DMS79 treated with DMSO at 0.1 percent for 48 hours (cell line): ENCODE data around the gene SRPK3.
"Not testable (repeated sequence)": the region's sequence is repeated elsewhere in the genome, so short reads cannot be mapped to it uniquely, and the experiment has no call there.

Experiments
- DNase-seq: peaks from one replicate; lab custom pipeline; 2025; lab: John Stamatoyannopoulos, UW

Gene SRPK3

DNA sequence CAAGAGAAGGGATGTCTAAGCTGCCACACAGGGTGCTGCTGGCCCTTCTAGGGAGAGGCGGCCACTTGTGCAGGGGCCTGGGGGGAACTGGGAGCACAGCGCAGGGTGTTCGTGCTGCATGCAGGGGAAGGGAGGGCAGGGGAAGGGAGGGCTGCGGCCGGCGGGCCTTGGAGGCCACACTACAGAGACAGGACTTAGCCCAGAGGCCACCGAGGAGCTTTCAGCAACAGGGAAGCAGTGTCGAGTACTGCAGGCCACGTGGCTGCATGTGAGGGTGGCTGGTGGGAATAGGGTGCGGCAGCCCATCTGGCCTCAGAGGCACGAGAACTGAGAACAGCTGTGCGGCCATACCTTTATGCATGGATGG is 35.8 kb upstream of the SRPK3 start:
- DNase-seq, result not testable (repeated sequence)

DNA sequence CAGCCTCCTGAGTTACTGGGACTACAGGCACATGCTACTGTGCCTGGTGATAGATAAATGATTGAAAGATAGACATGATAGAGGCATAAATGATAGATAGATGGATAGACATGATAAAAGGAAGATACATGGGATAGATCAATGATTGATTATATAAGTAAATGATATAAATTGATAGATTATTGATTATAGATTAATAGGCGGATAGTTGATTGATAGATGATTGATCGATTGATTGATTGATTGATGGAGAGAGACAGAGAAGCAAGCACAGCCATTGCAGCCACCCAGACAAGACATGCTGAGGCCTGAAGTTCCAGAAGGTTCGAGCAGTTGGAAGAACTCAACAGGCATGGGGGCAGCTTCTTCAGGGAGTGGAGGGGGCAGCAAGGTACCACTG is 34.5 kb upstream of the SRPK3 start:
- DNase-seq, result no peak

DNA sequence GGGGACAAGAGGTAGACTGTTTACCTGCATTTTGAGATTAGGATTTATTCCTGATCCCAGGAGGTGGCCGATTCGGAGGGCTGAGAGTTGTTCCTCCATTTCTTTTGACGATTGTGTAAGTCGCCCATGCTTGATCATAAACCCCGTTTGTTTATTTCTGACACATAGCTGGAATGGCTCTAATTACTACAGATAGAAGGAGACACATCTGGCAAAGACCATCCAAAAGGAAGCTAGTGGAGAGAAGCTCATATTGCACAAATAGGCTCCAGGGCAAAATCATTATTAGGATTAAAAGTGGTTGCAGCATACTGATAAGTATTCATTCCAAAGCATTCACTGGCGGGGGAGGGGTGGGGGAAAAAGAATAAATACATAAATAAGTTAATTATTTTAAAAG is 33.9 kb upstream of the SRPK3 start:
- not testable (repeated sequence) for DNase-seq

DNA sequence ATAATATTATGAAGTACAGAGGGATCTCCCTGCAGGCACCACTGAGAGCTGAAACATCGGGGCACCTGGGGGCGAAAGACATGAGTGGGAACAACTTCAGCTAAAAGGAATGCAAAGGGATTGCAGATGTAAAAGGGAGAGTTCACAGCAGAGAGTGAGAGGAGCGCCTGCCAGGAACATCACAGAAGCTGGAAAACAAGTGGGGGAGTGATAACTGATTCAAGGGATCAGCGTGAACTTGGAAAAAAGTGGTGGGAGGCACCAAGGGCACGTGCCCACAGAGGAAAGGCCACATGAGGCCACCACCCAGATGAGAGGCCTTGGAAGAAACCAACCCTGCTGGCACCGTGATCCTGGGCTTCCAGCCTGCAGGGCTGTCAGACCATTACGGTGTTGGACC is 31.8 kb upstream of the SRPK3 start:
- not testable (repeated sequence) for DNase-seq

DNA sequence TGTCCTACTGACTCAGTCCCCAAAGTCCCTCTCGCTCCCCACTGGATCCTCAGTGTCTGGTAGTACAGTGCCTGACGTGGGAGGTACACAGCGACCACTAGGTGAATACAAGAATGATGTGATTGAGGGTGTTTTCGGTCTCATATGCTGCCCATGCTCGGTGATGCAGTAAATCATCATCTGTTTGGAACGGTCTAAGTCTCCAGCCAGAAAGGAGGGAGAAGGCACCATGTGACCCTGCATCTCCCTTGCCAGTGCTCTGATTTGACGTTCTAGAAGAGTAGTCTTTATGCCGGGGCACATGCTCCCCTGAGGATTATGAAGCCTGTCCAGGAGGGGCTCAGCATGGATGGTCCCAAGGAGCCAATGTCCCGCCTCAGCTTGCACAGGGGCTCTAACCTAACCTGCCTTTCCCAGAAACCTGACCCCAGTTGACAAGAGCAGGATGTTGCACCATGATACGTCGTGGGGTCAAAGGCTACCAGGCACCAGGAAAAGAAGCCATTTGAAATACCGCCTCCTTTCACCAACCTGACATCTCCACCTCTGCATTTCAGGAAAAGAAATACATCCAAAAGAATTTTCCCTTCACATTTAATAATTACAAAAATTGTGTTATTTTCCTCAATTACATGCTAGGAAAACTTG is 30.6 kb upstream of the SRPK3 start:
- DNase-seq, result no peak

DNA sequence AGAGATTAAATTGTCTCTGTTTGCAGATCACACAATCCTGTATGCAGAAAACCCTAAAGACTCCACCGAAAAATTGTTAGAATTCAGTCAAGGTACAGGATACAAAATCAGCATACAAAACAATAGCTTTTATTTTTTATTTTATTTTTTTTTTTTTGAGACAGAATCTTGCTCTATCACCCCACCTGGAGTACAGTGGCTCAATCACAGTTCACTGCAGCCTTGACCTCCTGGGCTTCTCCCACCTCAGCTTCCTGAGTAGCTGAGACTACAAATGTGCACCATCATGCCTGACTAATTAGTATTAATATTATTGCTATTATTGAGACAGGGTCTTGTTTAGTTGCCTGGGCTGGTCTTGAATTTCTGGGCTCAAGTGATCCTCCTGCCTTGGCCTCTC is 25.7 kb upstream of the SRPK3 start:
- no peak for DNase-seq

DNA sequence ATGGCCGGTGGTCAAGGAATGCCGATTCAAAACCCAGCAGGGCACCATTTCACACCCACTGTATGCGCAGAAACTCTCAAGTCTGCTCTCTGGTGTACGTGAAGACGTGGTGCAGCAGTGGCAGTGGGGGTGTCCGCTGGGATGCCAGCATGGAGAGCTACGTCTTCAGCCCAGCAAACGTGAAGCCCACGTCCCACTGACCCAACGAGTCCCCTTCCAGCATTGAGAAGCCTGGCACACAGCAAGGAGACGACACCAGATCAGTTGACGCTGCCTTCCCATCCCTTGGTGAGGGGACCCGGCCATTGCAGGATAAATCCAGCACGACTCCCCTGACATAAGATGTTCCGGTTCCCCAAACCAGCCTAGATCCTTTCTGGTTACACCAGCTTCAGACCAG is 19.0 kb upstream of the SRPK3 start:
- DNase-seq, result no peak

DNA sequence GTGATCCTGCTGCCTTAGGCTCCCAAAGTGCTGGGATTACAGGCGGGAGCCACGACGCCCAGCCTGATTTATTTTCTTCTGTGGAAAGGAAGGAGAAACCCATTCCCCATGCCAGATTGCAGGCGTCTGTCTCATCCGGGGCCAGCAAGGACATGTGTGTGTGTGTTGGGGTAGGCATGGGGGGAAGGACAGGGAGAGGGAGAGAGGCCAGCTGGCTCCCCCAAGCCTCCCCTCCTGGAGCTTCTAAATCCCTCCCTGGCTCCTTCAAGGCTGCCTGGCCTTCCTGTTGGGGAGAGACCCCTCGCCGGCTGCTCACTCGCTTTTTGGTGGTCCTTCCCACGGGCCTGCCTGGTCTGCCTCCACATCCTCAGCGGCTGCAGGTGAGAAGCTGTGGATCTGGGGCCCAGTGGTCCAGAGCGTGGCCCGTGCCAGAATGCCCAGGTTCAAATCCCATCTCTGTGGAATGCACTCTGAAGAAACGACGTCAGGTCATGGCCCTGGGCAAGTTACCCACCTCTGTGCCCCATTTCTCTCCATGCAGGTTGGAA is 18.1 kb upstream of the SRPK3 start:
- DNase-seq, result no peak

DNA sequence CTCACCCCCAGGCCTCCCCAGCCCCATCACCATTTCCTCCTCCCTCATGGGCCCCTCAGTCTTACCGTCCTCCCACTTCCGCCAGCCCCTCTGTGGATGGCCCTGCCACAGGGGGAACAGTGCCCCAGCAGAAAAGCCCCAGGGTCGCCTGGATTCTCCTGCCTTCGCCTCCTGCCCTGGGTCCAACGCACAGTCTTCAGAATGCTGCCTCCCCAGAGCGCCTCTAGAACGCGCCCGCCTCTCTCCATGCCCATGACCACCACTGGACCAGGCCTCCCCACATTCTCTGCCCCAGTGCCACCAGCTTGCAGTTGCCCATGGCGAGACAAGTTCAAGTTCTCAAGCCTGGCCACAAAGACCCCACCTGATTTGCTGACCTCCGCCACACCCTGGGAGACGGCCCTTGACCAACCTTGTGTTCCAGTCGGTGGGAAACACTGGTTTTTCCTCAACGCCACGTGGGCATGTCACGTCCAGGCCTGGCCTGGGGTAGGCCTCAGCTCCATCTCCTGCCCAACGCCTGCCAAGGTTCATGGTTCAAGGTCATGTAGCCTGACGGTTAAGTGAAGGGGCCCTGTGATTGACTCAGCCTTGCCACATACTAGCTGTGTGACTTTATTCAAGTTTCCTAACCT is 17.4 kb upstream of the SRPK3 start:
- DNase-seq, result no peak

DNA sequence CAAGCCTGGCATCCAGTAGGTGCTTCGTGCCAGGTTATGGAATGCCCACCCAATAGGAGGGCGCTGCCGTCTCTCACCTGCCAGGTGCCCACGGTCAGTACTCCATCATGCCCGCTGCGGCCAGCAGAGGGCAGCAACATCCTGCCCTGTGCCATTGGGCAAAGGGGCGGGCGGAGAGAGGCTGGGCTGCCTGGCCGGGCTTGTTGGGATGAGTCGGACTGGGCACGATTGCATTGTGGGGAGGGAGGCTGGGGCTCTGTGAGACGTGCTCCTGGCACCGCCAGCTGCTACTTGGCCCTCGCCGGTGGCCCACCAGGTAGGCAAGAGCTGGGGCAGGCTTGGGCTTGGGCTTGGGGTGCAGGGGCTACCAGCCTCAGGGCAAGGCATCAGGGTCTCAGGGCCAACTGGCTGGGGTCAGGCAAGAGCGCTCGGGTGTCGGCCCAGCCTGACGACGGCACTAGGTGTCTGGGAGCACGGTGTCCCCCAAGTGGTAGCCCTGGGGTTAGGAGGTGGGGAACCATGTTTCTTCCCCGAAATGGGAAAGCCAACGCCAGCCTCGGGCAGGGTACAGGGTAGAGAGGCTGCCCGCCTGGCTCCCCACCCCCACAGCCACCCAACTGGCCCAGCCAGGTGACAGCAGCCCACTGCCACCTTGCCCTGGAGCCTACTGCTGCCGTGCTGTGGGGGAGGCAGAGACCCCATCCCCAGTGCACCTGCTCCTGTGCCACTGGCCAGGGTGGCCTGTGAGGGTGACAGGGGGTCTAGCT is 16.7 kb upstream of the SRPK3 start, which contains the start of gene PLXNB3:
PLXNB3 (plus strand) TSS at position 261 of the 767 bp plus-strand sequence. CDS start 1,287 bp downstream, outside the sequence.
- peak; percentile 53 for DNase-seq

DNA sequence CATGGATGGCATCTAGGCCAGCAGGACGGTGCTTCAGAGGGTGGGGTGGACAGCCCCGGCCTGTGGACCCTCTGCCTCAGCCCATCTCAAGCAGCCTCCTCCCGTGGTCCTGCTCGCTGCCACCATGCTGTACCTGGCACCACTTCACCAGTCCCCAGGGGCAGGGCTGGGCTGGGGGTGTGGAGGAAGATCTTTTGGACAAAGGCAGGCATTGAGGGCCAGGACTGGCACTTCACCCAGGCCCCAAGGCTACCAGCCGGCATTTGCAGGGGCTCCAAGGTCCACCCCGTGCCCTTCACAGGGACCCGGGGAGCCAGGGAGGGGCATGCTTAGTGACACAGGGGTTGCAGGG is 16.1 kb upstream of the SRPK3 start:
- no peak for DNase-seq

DNA sequence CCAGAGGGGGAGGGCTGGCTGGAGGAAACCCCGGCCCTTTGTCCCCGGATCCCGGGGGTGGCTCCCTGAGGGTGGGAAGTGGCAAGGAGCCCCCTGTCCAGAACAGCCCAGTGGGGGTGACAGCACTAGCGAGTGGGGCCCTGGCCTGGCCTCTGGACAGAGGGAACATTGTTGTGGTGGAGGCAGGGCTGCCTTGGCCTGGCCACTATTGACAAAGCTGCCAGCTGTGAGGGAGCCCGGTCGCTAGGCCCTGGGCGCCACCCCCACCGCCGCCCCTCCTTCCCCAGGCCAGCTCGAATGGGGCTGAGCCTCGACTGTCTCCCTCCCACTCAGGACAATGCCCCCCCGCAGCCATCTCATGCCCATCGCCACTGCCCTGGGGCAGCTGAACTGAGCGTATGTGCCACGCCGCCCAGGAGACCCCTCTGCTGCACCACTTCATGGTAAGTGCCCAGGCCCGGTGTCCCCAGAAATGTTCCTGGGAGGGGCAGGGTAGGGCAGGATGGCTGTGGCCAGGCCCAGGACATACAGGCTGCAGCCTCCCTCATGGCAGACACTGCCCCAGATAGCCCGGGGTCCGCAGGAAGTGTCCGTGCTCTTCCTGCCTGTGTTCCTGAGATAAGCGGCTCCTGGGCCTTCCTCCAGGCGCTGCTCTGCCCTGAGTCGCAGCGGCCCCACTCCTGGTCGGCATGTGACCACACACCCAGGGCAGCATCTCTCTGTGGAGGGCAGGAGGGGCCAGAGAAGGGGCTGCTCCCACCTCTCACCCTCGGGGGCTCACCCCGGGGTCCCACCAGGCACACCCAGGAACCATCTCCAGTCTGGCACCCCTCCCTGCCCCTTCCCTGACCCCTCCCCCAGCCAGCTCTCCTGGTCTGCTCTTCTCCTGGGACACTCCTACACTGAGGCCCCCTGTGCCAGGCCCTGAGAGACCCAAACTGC is 15.4 kb upstream of the SRPK3 start:
- DNase-seq, result no peak

DNA sequence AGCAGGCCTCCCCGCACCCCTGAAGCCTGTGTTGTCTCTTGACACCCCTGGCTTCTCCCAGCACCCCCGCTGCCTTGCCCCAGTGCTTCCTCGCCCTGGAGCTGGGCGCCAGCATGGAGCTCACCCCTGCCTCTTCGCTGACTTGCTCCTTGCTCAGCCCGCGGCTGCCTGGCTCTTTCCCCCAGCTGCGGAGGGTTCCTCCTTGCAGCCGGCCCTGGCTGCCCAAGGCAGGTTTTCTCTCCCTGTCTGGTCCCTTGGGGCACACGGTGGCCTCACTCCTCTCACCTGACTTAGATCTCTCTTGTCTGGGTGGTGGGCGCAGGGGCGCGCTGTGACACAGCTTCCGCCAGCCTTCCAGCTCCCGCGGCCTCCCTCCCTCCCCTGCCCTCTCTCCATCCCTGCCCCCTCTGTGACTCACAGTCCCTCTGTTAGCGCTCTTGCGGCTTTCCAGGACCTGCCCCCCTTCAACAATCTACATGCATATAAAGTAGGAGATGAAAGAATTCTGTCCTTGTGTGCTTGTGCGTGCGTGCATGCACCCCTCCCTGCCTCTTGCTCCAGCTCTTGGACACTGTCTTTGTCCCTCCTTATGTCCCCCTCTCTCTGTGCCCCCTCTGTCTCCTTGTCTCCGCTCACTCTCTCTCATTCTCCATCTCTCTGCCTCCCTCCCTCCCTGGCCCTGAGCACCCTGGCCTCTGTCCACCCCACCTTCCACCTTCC is 14.6 kb upstream of the SRPK3 start:
- DNase-seq, result peak; percentile 3

DNA sequence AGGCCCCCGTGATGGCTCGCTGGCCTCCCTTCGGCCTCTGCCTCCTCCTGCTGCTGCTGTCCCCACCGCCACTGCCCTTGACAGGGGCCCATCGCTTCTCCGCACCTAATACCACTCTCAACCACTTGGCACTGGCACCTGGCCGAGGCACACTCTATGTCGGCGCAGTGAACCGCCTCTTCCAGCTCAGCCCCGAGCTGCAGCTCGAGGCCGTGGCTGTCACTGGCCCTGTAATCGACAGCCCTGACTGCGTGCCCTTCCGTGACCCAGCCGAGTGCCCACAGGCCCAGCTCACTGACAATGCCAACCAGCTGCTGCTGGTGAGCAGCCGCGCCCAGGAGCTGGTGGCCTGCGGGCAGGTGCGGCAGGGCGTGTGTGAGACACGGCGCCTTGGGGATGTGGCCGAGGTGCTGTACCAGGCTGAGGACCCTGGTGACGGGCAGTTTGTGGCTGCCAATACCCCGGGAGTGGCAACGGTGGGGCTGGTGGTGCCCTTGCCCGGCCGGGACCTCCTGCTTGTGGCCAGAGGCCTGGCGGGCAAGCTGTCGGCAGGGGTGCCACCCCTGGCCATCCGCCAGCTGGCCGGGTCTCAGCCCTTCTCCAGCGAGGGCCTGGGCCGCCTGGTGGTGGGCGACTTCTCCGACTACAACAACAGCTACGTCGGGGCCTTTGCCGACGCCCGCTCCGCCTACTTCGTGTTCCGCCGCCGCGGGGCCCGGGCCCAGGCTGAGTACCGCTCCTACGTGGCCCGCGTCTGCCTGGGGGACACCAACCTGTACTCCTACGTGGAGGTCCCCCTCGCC is 13.8 kb upstream of the SRPK3 start:
- no peak for DNase-seq

DNA sequence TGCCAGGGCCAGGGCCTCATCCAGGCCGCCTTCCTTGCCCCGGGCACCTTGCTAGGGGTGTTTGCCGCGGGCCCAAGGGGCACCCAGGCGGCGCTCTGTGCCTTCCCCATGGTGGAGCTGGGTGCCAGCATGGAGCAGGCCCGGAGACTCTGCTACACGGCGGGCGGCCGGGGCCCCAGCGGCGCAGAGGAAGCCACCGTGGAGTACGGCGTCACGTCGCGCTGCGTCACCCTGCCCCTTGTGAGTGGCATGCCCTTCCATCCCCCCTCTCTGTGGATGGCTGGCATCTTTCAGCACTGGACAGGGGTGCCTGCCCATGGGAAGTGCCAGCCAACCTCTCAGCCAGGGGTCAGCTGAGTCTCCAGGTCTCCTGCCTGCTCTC is 13.2 kb upstream of the SRPK3 start:
- no peak for DNase-seq

DNA sequence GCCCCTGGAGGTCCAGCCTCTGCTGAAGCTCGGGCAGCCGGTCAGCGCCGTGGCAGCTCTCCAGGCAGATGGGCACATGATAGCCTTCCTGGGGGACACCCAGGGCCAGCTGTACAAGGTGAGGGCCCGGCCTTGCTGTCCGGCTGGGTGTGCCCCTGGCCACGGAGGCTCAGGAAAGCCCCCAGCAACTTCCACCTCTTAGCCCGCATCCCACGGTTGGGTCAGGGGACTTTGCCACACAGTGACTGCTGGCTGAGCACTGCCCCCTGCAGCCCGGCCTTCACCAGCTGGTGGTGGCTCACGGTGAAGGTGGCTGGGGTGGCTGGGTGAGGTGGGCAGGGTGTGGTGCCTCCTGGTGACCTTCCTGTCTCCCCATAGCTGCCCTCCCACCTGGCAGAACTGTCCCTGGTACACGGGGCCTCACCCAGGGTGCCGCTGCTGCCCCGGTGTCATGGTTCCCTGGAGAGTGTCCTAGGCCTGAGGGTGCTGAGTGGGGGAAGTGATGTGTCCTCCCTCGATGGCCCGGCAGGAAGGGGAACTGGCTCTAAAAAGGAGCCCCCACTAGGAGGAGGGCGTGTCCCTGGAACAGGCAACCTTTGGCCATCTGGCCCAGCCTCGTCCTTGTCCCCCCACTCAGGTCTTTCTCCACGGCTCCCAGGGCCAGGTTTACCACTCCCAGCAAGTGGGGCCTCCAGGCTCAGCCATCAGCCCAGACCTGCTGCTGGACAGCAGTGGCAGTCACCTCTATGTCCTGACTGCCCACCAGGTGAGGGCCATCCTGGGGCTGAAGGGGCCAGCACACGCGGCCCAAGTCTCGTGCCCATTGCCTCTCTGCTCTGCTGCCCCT is 12.3 kb upstream of the SRPK3 start:
- no peak for DNase-seq

DNA sequence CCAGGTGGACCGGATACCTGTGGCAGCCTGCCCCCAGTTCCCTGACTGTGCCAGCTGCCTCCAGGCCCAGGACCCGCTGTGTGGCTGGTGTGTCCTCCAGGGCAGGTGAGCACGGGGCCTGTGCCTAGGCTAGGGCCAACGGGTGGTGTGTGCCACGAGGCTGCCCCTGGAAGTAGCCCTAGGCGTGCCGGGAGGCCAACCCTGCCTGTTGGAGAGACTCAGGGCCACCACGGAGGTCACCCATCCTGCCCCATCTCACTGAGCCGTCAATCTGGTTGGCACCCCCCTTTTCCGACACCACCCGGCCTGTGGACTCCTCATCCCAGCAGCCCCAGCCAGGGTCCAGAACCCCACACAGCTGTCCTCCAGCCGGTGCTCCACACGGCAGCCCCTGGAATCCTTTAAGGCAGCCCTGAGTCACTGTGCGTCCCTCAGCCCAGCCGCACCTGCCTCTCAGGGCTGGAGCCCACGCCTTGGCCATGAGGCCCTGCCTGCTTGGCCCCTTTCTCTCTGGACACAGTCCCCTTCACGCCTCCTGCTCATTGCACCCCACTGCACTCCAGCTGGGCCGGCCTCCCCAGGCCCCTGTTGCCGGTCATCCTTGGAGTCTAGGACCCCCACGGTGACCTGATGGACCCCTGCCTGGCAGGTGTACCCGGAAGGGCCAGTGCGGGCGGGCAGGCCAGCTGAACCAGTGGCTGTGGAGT is 11.5 kb upstream of the SRPK3 start:
- DNase-seq, result no peak

DNA sequence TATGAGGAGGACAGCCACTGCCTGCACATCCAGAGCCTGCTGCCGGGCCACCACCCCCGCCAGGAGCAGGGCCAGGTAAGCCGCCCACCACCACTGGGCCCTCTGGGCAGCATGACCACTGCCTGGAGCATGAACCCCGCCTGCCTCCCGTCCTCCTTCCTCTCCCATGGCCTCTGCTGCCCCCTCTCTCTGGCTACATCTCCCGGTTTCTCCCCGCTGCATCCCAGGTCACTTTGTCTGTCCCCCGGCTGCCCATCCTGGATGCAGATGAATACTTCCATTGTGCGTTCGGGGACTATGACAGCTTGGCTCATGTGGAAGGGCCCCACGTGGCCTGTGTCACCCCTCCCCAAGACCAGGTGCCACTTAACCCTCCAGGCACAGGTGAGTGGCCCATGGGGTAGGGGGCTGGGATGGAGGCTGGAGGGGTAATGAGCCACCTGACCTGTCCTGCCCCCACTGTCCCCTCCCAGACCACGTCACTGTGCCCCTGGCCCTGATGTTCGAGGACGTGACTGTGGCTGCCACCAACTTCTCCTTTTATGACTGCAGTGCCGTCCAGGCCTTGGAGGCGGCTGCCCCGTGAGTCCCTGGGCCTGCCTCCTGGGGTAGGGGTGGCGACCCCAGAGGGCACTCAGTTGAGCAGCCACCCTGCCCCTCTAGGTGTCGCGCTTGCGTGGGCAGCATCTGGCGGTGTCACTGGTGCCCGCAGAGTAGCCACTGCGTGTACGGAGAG is 10.8 kb upstream of the SRPK3 start:
- no peak for DNase-seq
